ENCODE measurements around the gene SYNDIG1L. TPM values are rescaled to one million over a fixed set of nuclear protein-coding genes. Genes with fewer than 3 reads are reported as not detected.

SYNDIG1L gene
- total and polyA plus RNA-seq, 2 of the 8 experiments (the other 6 are each of a cell fraction or from before 2014, with no cell fraction given) = 3.0 to 3.2 TPM

- 0 out of 2 replicates have a peak overlapping the region, but pooled peaks have one; percentile 6 for H3K18ac ChIP-seq (ENCODE audit: extremely low read depth, low read length)
- no peaks in the 10 kb centered on the region for H4K20me1 ChIP-seq (replicated peaks in 1 of 2; ENCODE audit: control insufficient read depth in 1 of 2, insufficient read depth in 2 of 2, low read length in 2 of 2)
- H3K4me3 ChIP-seq (ENCODE audit: extremely low read depth in 1 of 4, insufficient read depth in 2 of 4, low read depth in 3 of 4, low read length in 4 of 4) = no peak overlapping the region
- DNase-seq (ENCODE audit: low read depth in 1 of 2, low spot score in 2 of 2) (no peak), FAIRE-seq (no peak)
- no peaks in the 10 kb centered on the region for H3K79me2 ChIP-seq (ENCODE audit: control insufficient read depth in 1 of 2, insufficient read depth in 2 of 2, low read length in 2 of 2)
- no peak overlapping the region for H2BK5ac ChIP-seq (ENCODE audit: low read depth, low read length)
- H2BK120ac ChIP-seq (replicated peaks; ENCODE audit: low read depth, low read length) = no peak overlapping the region
- peaks cover 7 to 13% (median 12%) of the 10 kb centered on the region in 4 experiments for H3K4me1 ChIP-seq (replicated peaks in 1 of 4; ENCODE audit: control insufficient read depth in 3 of 4, insufficient read depth in 4 of 4, low read length in 3 of 4)
- H2BK15ac ChIP-seq (ENCODE audit: low read length) = no peak overlapping the region
- H2AK5ac ChIP-seq (ENCODE audit: low read depth, low read length) = no peak overlapping the region
- no peak overlapping the region for H3K4me2 ChIP-seq (ENCODE audit: insufficient read depth in 1 of 2, low read depth in 2 of 2, low read length in 2 of 2)
- H3K79me1 ChIP-seq (ENCODE audit: low read depth, low read length) = no peaks in the 10 kb centered on the region; the same call in 1 of the 2 replicates
- H3K27me3 ChIP-seq (replicated peaks in 1 of 4; ENCODE audit: control insufficient read depth in 3 of 4, extremely low read depth in 1 of 4, insufficient read depth in 3 of 4, low read length in 3 of 4) = no peaks in the 10 kb centered on the region
- H2BK12ac ChIP-seq (ENCODE audit: low read depth, low read length) = no peak overlapping the region; the same call in 1 of the 2 replicates
- 92% methylated on average over 6 of the region's 6 CpGs; no CpG with 5 or more reads in 1 of the 2 experiments for WGBS, 2 experiments (ENCODE audit: extremely low coverage in 1 of 2, insufficient coverage in 1 of 2, insufficient read length in 1 of 2, insufficient replicate concordance in 2 of 2, low coverage in 1 of 2, low lambda C conversion rate in 2 of 2, missing lambda C conversion rate in 1 of 2)
- no peaks in the 10 kb centered on the region for H3K36me3 ChIP-seq (ENCODE audit: control insufficient read depth in 2 of 4, insufficient read depth in 4 of 4, low read length in 3 of 4)
- no peak overlapping the region for H3K9ac ChIP-seq (replicated peaks in 1 of 4; ENCODE audit: extremely low read depth in 1 of 4, low read depth in 3 of 4, low read length in 3 of 4)
- H4K8ac ChIP-seq (ENCODE audit: extremely low read depth, insufficient read depth, low read length) = no peak overlapping the region; the same call in none of the 2 replicates
- no peak overlapping the region for H3K14ac ChIP-seq (ENCODE audit: insufficient read length)
- no peaks in the 10 kb centered on the region for H3K9me3 ChIP-seq (ENCODE audit: insufficient read depth in 2 of 2, low read depth in 1 of 2, low read length in 1 of 2)
- H3K56ac ChIP-seq (replicated peaks; ENCODE audit: insufficient read length, low read depth, low read length) = no peak overlapping the region
- H3K27ac ChIP-seq (ENCODE audit: low read depth, low read length) = no peak overlapping the region
- no peaks in the 10 kb centered on the region; the same call in 1 of the 2 replicates for H3K23me2 ChIP-seq (ENCODE audit: low read depth, low read length)
- no peak for TF ChIP-seq MAFK (IDR thresholded peaks at IDR 0.05; ENCODE audit: low read depth, low read length)
- no peak for TF ChIP-seq NRF1 (IDR thresholded peaks at IDR 0.05; ENCODE audit: low read depth, low read length)
- no peak for TF ChIP-seq POLR2A (IDR thresholded peaks at IDR 0.05; ENCODE audit: control extremely low read depth in 1 of 2, low read depth in 2 of 2, low read length in 2 of 2)
- 0 out of 4 replicates have a peak, but pooled peaks of 1 of the 3 experiments have one; percentile 9 for TF ChIP-seq CTCF (IDR thresholded peaks at IDR 0.05; ENCODE audit: control extremely low read depth in 1 of 3, insufficient read depth in 1 of 3, low read depth in 1 of 3, low read length in 3 of 3)
- H3K4ac ChIP-seq (replicated peaks; ENCODE audit: insufficient read length, low read depth, low read length) = no peak overlapping the region
- POLR2A ChIA-PET (ENCODE audit: partially characterized antibody) = interaction anchor here (0.6 to 1.9 kb wide), 2 partner anchors 9 to 134 kb away, joined by 3 to 7 read pairs; no protein-coding TSS in a partner anchor
- no peak overlapping the region for H2BK20ac ChIP-seq (ENCODE audit: low read length)
- H4K91ac ChIP-seq (replicated peaks; ENCODE audit: insufficient read length, low read length) = no peak overlapping the region
- no peak overlapping the region for H3K23ac ChIP-seq (ENCODE audit: insufficient read length)
- no peak overlapping the region for H4K5ac ChIP-seq (ENCODE audit: insufficient read length, low read depth, low read length)
- H2AFZ ChIP-seq (ENCODE audit: low read length) = no peak overlapping the region
- CTCF ChIA-PET (ENCODE audit: partially characterized antibody) = interaction anchor here (0.5 to 3.1 kb wide), 9 partner anchors 9 to 353 kb away, joined by 3 to 15 read pairs (median 4); no protein-coding TSS in a partner anchor
Observed at GRCh38 chr14:74409441-74409840, 16.6 kb downstream of the SYNDIG1L start.

All from H1 (cell line).